ENCODE results near the gene LAMB2. TPM values are rescaled to one million over a fixed set of nuclear protein-coding genes. Genes with fewer than 3 reads are reported as not detected.
A peak's percentile ranks its signal among the peaks of the same experiment; 100 is the strongest.

The LAMB2 gene
- total and polyA plus RNA-seq, 2 donors (not counting 1 experiment from before 2014, with no cell fraction given): 0.67 to 0.74 TPM

GRCh38 chr3:49119036-49119435 lies 13.8 kb downstream of the LAMB2 start:
- Histone ChIP-seq H3K4me2 (replicated peaks; ENCODE audit: low read depth, low read length, poor library complexity, severe bottlenecking) (peak overlapping the region; percentile 88), H3K36me3 (replicated peaks in 1 of 2; ENCODE audit: control extremely low read depth in 1 of 2, control insufficient read depth in 1 of 2, extremely low read depth in 1 of 2, insufficient read depth in 2 of 2, low read length in 1 of 2) (peaks cover 0 to 50% of the 10 kb centered on the region in 2 experiments), H3K79me2 (ENCODE audit: control insufficient read depth, insufficient read depth, low read length) (peaks cover 46% of the 10 kb centered on the region), H3K27me3 (replicated peaks in 1 of 4; ENCODE audit: control extremely low read depth in 1 of 4, control insufficient read depth in 3 of 4, insufficient read depth in 4 of 4, low read length in 3 of 4) (no peaks in the 10 kb centered on the region), H3K4me1 (ENCODE audit: control insufficient read depth in 2 of 2, insufficient read depth in 2 of 2, low read length in 2 of 2) (peaks cover 12 to 21% of the 10 kb centered on the region in 2 donors), H2AFZ (ENCODE audit: insufficient read depth, low read depth, low read length, poor library complexity, severe bottlenecking) (no peak overlapping the region), H3K4me3 (ENCODE audit: control extremely low read depth in 1 of 5, extremely low read depth in 1 of 5, insufficient read depth in 1 of 5, low read depth in 2 of 5, low read length in 4 of 5) (no peak overlapping the region), H3K9me3 (ENCODE audit: control extremely low read depth in 1 of 3, control insufficient read depth in 2 of 3, insufficient read depth in 1 of 3, low read length in 2 of 3) (peaks cover 0 to 5% (median 0%) of the 10 kb centered on the region in 3 donors), H4K20me1 (ENCODE audit: control insufficient read depth, insufficient read depth, low read length, poor library complexity, severe bottlenecking) (peaks cover 11% of the 10 kb centered on the region), H3K27ac (ENCODE audit: low read length in 2 of 2) (no peak overlapping the region), H3K9ac (ENCODE audit: low read length) (no peak overlapping the region)
- WGBS (ENCODE audit: insufficient coverage): 97% methylated on average over 10 of the region's 10 CpGs
- H3K4me1 Mint-ChIP-seq: peaks cover 15% of the 10 kb centered on the region
- TF ChIP-seq EZH2 (IDR thresholded peaks at IDR 0.05; ENCODE audit: borderline replicate concordance, insufficient read depth, low read depth, low read length, poor library complexity, severe bottlenecking) (no peak), CTCF (IDR thresholded peaks at IDR 0.05) (no peak)
- intact Hi-C loops (cut with micrococcal nuclease): no loop called here
- no peaks in the 10 kb centered on the region for H3K27me3 Mint-ChIP-seq
- DNase-seq: no peak
- no peak for ATAC-seq (ENCODE audit: low read depth)
- H3K27ac Mint-ChIP-seq: no peak overlapping the region
- ChIA-PET CTCF (interaction anchor here (0.6 to 1.0 kb wide), 2 partner anchors 12 to 131 kb away, joined by 3 to 4 read pairs; no protein-coding TSS in a partner anchor), POLR2A (interaction anchor here (0.9 kb wide), 1 partner anchor 18 kb away, joined by 3 read pairs; no protein-coding TSS in a partner anchor)
- peak overlapping the region; percentile 88 for H3K4me3 Mint-ChIP-seq
- H3K9me3 Mint-ChIP-seq (ENCODE audit: insufficient read depth): no peaks in the 10 kb centered on the region

GRCh38 chr3:49112262-49112661 lies 20.6 kb downstream of the LAMB2 start:
- CTCF ChIA-PET: no interaction called here
- ATAC-seq (ENCODE audit: low read depth) (no peak), DNase-seq (no peak)
- H3K36me3 ChIP-seq (replicated peaks in 1 of 2; ENCODE audit: control extremely low read depth in 1 of 2, control insufficient read depth in 1 of 2, extremely low read depth in 1 of 2, insufficient read depth in 2 of 2, low read length in 1 of 2): peaks cover 0 to 86% of the 10 kb centered on the region in 2 experiments
- no peaks in the 10 kb centered on the region for H3K4me1 Mint-ChIP-seq
- no peak overlapping the region for H3K27ac Mint-ChIP-seq
- no peaks in the 10 kb centered on the region for H3K9me3 Mint-ChIP-seq (ENCODE audit: insufficient read depth)
- H3K9me3 ChIP-seq (ENCODE audit: control extremely low read depth in 1 of 3, control insufficient read depth in 2 of 3, insufficient read depth in 1 of 3, low read length in 2 of 3): no peaks in the 10 kb centered on the region
- no peak overlapping the region for H3K27ac ChIP-seq (ENCODE audit: low read length in 2 of 2)
- H2AFZ ChIP-seq (ENCODE audit: insufficient read depth, low read depth, low read length, poor library complexity, severe bottlenecking): no peak overlapping the region
- no peak overlapping the region for H3K4me3 ChIP-seq (ENCODE audit: control extremely low read depth in 1 of 5, extremely low read depth in 1 of 5, insufficient read depth in 1 of 5, low read depth in 2 of 5, low read length in 4 of 5)
- H3K9ac ChIP-seq (ENCODE audit: low read length): no peak overlapping the region
- WGBS (ENCODE audit: insufficient coverage): over 99% methylated on average over 13 of the region's 14 CpGs
- H3K27me3 ChIP-seq (replicated peaks in 1 of 4; ENCODE audit: control extremely low read depth in 1 of 4, control insufficient read depth in 3 of 4, insufficient read depth in 4 of 4, low read length in 3 of 4): no peaks in the 10 kb centered on the region
- intact Hi-C loops (cut with micrococcal nuclease): no loop called here
- peaks cover 29% of the 10 kb centered on the region for H3K79me2 ChIP-seq (ENCODE audit: control insufficient read depth, insufficient read depth, low read length)
- H3K4me3 Mint-ChIP-seq: no peak overlapping the region
- POLR2A ChIA-PET: no interaction called here
- H3K27me3 Mint-ChIP-seq: no peaks in the 10 kb centered on the region
- no peak for TF ChIP-seq EZH2 (IDR thresholded peaks at IDR 0.05; ENCODE audit: borderline replicate concordance, insufficient read depth, low read depth, low read length, poor library complexity, severe bottlenecking)
- TF ChIP-seq CTCF (IDR thresholded peaks at IDR 0.05): no peak
- no peaks in the 10 kb centered on the region for H3K4me1 ChIP-seq (ENCODE audit: control insufficient read depth in 2 of 2, insufficient read depth in 2 of 2, low read length in 2 of 2)
- no peak overlapping the region for H3K4me2 ChIP-seq (replicated peaks; ENCODE audit: low read depth, low read length, poor library complexity, severe bottlenecking)
- H4K20me1 ChIP-seq (ENCODE audit: control insufficient read depth, insufficient read depth, low read length, poor library complexity, severe bottlenecking): peaks cover 11% of the 10 kb centered on the region

Data from B cell (primary cell).